T-helper 22 cell (primary cell): ENCODE measurements around the gene BAZ2B.
"Not testable (repeated sequence)": the region's sequence is repeated elsewhere in the genome, so short reads cannot be mapped to it uniquely, and the experiment has no call there.

Experiments
- DNase-seq: peaks from one replicate; pipeline ENCODE4 v3.0.0-alpha.2; 2020; ENCODE audit warnings: low read depth

Gene BAZ2B

DNA sequence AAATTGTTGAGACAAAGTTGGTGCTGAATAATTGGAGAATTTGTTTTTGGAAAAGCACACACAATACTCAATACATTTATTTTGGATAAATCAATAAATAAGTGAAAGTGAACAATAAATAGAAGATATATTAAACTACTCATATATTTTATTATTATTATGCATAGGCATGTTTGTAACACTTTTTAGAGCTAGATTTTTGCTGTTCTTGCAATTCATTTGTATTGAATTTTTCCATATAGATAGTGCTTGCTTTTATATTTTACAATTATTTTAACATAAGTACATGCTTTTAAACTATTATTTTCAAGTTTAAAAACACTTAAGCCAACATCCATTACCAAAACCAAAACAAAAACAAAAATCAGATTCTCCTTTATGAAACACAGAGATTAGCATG, 43.9 kb downstream of the BAZ2B start:
- no peak for DNase-seq

DNA sequence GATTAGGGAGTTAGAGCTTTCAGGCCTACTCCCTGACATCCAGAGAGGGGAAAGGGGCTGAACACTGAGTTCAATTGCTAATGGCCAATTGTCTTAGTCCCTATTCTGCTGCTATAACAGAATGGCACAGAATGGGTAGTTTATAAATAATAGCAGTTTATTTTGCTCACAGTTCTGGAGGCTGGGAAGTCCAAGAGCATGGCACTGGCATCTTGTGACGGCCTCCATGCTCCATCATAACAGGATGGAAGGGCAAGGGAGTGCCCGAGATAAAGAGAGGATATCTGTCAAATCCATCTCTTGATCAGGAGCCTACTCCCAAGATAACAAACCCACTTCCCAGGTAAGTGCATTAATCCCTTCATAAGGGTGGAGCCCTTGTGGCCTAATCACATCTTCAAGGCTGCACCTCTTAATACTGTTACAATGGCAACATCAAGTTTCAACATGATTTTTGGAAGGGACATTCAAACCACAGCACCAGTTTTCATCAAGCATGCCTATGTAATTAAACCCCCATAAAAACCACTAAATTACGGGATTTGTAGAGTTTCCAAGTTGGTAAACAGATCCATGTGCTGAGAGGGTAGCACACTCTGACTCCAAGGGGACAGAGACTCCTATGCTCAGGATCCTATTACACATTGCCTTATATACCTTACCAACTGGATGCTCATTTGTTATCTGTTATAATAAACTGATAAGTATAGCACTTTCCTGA, 44.6 kb downstream of the BAZ2B start:
- DNase-seq = no peak

DNA sequence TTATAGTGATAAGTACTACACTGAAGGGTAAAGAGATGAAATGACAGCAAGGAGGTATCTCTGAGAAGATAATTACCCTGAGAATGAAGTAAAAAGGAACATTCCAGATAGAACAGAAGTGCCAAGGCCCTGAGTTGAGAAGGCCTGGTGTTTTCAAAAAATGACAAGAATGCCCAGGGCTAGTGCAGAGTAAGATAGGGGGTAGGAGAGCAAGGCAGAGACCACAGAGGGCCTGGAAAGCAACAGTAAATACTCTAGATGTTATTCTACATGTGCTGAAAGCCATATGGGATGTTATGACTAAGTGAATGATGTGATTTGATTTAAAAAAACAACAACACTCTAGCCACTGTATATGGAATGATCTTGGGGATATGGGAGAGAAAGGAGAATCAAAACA, 52.3 kb downstream of the BAZ2B start:
- DNase-seq = no peak

DNA sequence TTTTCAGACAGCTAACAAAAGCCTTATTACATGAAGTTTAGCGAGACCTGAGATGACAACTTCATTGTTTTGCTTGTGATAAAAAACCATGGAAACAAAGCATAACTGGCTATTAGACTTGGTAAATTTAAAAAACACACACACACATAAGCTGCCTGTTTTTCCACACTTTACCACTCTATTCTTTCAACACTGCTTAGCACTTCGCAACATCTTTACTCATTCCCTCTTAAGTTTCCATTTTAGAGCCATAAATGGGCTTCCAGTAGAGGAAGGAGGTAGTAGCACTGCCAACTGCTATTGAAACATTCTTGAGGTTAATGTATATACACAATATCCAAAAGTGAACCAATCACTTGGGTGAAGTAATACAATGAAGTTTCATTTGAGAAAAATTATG, 54.1 kb downstream of the BAZ2B start:
- no peak for DNase-seq

DNA sequence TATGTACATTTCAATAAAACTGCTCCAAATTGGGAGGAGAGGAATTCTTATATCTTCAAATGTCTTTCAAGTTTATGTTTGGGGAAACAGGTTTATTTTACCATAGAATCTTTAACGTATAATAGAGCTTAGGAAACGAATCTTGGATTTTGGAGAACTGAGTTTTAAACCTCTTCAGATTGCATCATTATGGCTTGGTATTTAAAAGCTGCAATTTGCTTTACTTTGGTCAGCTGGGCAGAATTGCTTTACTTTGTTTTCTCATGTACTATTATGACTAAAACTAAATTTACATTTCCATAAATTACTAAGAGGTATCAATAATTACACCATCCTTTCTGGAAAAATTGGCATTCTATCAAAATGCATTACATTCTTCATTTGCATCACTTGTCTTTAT, 54.6 kb downstream of the BAZ2B start:
- DNase-seq = no peak

DNA sequence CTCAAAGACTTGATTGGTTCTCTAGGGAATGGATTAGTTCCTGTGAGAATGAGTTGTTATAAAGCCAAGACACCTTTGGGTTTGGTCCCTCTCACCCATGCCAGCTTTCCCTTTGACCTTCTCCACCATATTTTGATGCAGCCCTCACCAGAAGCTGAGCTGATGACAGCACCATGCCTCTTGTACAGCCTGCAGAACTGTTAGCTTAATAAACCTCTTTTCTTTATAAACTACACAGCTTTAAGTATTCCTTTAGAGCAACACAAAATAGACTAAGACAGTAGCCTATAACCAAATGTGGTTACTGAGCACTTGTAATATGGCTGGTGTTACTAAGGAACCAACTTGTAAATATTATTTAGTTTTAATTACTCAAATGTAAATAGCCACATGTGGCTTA, 55.1 kb downstream of the BAZ2B start:
- no peak for DNase-seq

DNA sequence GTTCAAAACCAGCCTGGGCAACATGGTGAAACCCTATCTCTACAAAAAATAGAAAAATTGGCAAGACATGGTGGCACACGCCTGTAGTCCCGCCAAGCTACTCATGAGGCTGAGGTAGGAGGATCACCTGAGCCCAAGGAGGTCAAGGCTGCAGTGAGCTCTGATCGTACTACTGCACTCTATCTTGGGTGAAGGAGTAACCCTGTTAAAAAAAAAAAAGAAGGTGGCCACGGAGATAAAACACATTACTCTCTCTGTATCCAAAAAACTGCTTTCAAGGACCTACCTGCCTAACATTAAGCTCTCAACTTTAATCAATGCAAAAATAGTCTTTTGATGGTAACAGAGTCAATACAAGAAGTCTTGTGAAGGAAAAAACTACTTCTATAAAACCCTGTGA, 57.3 kb downstream of the BAZ2B start:
- DNase-seq = no peak

DNA sequence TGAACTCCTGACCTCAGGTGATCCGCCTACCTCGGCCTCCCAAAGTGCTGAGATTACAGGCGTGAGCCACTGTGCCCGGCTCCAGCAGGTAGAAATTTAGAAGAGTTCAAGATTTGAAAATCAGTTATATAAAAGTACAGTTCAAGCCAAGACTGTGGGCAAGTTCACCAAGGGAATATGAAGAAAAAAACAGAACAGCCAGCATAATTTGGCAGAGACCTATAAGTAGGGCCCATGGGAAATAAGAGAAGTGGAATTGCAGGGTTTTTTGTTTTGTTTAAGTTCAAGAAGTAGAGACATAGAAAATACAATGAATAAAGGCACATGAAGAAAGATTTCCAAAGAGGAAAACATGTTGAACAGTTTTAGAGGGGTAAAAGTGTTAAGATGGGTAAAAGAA, 57.9 kb downstream of the BAZ2B start:
- no peak for DNase-seq

DNA sequence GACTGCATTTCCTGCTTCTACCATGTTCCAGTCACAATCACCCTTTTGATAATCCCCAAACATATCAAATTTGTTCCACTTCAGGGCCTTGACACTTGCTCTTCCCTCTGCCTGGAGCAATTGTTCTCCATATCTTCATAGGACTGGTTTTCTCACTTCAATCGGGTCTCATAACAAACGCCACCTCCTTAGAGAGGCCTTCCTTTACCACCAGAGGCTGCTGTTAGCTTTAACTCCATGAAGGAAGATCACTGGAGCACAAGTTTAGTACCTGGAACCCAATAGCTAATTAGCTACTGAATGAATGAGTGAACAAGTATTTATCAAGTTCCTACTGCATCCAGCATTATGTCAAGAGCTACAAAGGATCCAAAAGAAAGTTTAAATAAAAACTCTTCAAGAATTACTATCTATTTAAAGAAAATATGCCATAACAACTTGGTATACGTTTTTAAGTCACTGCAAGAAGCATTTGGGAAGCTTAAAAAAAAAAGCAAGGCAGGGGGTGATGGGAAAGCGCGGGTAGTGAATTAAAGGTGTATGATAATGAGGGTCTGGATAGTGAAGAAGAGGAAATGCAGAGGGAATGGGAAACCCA, 58.8 kb downstream of the BAZ2B start:
- no peak for DNase-seq

DNA sequence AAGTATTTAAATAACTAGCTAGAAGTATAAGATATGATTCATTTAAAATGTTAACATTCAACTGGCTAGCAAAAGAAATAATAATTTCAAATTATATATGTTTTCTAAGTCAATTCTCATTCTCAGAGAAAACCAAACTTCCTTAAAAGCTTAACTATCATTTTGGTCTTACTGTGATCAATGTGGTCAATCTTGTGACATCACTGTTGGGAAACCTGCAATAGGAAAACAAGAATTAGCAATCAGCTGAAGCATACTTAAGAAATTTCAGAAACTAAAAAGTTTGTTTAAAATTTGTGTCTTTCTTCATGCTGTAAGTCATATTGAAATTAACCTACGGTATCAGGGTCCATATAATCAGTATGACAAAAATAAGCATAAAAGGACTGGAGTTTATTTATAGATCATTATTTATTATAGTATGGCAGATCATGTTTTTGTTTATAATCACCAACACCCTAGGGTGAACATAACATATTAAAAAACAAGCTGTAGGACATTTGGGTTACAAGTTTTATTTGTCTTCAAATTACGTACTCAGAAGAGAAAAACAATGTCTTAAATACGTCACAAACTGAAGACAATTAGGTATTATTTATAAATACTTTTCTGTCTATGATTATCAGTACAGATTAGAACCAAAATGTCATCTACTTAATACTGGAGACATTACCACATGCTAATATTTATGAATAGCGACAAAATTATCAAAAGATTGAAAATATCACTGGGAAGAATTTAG, 60.5 kb downstream of the BAZ2B start:
- DNase-seq = no peak

DNA sequence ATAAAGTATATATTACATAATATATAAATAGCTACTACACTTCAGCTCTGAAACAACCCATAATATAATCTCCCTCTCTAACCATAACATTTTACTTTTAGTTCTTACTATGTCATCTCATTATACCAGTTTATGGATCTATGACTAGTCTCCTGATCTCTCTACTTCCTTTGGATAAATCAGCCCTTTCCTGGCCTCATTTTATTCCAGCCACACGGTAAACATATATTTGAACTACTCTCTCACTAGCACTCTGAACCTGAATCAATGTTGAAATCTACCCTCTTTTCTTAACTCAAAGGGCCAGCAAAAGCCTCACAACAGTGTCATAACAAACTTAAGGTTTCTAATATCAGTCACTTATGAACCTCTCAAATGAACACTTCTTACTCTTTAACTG, 62.6 kb downstream of the BAZ2B start:
- no peak for DNase-seq

DNA sequence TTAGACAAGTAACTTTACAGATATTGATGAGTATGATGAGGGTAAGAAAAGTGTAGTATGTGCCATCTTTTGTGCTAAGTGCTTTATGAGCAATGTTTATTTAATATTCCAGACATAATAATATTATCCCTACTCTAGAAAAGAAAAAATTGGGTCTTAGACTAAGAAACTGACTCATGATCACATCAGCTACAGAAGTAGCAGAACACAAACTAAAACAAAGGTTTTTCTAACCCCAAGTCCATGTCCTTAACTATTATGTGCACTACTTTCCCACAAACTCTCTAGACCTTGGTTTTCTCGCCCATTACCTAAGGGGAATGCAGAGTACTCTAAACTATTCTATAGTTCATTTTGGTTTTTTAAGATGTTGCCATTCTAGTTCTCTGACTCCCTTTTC, 64.5 kb downstream of the BAZ2B start:
- DNase-seq = no peak

DNA sequence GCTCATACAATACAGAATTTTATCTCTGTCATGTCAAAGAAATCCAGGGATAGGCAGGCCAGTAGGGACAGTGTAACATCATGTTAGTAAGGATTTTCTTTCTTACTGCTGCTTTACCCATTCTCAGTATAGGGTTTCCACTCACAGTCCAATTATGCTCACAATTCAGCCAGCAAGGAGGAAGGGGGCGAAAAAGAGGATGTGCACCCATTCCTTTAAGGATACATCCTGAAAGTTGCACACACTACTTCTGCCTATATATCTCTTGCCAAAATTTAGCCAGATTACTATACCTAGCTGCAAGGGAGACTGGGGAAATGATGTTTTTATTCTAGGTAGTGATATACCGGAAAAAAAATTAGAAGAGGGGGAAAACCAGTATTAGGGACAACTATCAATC, 66.1 kb downstream of the BAZ2B start:
- no peak for DNase-seq

DNA sequence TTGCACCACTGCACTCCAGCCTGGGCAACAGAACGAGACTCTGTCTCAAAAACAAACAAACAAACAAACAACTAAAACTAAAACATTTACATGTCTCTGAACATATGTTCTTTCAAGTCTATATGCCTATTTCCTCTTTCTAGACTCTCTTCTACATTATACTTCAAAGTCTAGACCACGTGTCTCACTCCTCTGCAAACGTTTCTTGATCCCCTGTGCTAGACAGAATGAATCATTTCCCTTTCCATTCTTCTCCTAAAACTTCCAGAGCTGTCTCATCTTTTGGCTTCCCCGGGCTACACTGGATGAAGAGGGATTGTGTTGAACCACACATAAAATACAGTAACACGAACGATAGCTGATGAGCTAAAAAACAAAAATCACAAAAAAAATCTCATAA, 67.1 kb downstream of the BAZ2B start:
- no peak for DNase-seq

DNA sequence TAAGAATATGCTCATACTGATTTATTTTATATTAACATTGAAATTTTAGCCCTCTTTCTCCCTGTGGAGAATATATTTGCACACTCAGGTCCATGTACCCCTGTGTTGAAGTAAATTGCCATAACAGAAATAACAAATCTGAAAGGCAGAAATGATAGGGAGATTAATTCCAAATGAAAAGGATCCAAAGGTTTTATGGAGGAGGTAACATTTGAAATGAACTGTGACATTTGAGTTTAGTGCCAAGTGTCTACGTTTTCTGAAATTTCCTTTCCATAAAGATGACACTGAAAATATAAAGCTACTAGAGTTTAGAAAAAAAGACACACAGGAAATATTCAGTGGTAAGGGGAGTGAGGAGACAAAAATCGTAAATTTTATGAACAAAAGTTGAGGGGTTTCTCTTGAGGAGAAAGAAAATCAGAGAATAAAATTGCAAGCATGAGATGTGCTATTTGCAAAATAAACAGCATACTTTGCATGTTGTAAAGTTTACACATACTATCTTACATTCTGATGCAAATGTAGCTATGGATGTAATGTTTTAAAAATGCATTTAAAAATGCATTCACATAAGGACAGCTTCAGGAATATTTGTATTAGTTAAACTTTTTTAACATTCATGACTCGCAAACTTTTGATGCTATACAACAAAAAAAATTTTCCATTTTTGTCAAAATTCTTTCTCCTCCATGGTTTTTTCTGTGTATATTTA, 69.5 kb downstream of the BAZ2B start:
- DNase-seq = no peak

DNA sequence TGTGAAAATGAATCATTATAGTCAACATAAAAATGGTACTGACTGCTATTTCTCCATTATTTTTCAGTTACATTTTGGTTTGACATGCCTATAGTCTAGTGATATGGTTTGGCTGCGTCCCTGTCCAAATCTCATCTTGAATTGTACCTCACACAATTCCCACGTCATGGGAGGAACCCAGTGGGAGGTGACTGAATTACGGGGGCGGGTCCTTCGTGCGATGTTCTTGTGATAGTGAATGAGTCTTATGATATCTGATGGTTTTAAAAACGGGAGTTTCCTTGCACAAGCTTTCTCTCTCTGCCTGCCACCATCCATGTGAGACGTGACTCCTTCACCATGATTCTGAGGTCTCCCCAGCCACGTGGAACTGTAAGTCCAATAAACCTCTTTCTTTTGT, 70.3 kb downstream of the BAZ2B start:
- no peak for DNase-seq

DNA sequence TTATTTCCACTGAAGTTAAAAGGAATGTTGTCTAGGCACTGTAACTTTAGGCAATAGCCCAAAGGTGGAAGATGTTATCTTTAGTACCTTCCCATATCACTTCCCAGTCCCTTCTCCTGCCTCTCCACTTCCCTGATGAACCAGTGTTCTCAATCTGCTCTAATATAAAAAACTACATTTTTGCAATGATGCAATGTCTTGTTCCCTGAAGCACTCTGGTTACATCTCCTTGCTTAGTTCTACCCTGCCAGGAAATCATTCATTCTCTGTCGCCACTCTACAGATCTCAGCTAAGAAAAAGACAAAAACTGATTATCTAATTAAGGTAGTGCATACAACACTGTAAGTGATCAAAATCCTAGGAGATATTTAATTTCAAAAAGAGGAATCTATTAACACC, 71.3 kb downstream of the BAZ2B start:
- no peak for DNase-seq

DNA sequence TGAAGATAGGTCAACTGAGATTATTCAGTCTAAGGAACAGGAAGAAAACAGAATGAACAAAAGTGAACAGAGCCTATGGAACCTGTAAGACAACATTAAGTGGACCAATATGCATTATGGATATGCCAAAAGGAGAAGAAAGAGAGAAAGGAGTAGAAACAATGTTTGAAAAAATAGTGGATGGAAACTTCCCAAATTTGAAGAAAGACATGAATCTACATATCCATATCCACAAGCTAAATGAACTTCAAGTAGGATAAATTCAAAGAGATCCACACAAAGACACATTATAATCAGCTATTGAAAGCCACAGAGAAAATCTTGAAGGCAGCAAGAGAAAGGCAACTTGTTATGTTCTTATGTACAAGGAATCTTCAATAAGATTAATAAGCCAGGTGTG, 74.2 kb downstream of the BAZ2B start:
- no peak for DNase-seq

DNA sequence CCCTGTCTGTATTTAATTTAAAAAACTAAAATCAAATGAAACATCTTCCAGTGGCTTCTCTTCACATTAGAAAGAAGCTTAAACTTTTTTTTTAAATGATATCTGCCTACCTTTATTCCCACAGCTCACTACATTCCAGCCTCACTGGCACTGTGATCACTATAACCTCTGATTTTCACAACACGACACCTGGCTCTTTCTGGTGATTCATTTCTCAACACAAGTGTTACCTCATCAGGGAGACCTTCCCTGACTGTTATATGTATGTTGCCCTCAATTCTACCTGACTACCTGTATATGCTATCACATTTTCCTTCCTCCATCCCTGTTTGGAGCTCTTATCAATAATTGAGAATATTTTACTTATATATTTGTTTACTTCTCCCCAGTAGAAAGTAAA, 76.6 kb downstream of the BAZ2B start:
- no peak for DNase-seq

DNA sequence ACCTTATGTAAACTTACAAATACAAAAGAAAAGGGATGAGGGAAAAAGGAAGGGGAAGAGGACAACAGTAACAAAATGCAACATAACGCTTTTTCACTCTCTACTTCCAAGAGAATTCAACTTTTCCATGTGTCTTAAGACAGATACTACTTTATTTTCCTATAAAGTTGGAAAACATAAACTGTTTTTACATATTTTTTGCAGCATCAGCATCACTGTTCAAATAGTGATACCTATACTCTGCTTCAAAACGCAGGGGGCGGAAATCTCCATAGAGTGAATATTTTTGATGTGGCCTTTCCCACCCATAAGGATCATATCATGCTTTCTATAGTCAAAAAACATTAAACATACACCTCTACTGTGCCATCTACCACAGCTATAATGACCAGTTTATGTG, 77.5 kb downstream of the BAZ2B start:
- DNase-seq = no peak

DNA sequence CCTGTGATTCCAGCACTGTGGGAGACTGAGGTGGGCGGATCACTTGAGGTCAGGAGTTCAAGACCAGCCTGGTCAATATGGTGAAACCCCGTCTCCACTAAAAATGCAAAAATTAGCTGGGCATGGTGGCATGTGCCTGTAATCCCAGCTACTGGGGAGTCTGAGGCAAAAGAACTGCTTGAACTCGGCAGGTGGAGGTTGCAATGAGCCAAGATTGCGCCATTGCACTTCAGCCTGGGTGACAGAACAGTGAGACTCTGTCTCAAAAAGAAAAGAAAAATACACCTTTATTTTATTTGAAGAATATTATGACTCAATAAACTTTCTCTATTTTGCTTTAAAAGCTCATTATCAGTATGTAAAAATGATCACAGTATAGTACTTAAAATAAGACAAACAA, 81.1 kb downstream of the BAZ2B start:
- not testable (repeated sequence) for DNase-seq

DNA sequence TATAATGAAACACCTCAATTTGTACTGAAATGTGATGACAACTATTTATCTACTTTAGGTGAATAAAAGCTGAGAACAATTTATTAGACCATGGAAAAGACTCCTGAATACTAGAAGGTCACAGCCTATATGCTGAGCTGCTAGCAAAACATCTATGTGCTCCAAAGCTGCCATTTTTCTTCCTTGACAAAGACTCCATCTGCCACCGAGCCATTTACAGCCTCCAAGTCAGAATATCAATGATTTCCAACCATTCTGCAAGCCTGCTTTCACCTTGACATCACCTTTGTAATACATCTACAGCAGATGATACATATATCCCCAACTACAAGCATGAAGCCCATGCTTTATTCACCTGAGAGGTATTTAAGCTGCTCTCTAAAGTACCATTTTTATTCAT, 84.9 kb downstream of the BAZ2B start:
- DNase-seq = no peak

DNA sequence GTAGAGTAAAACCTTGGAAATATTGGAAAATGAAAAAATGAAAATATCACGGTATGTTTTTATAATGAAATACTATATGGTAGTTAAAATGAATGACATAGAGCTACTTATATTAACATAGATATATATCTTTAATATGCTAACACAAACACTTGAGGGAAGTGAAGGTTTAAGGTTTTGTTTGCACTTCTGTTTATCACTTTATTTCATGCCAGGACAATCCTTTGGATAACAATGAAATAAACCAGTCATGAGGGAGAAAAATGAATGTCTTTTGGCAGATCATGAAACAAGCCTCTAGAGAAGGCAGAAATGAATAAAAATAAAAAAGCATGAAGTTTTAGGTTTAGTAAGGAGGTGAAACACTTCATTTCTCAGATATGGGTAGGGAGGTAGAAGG, 89.9 kb downstream of the BAZ2B start:
- no peak for DNase-seq
